Testis (tissue), 3 donors: Measurements from ENCODE around the gene G6PC1. TPM values are rescaled to one million over a fixed set of nuclear protein-coding genes. Genes with fewer than 3 reads are reported as not detected.
"Not testable (repeated sequence)": the region's sequence is repeated elsewhere in the genome, so short reads cannot be mapped to it uniquely, and the experiment has no call there.

Experiments
- DNase-seq: peaks from one replicate; pipeline ENCODE4 v3.0.0-alpha.2; 2019
- H3K27ac ChIP-seq, 2 donors: fragments of 200-600 bp; sonication (generic); one replicate each; pipeline ENCODE4 v1.5.1; 2019
- H3K27me3 ChIP-seq: fragments of 200-600 bp; sonication (generic); one replicate; pipeline ENCODE4 v1.5.1; 2019
- H3K36me3 ChIP-seq: fragments of 200-600 bp; sonication (generic); one replicate; pipeline ENCODE4 v1.5.1; 2017; ENCODE audit warnings: low read depth; ENCODE audit errors: missing control alignments
- H3K4me1 ChIP-seq: fragments of 200-600 bp; sonication (generic); one replicate; pipeline ENCODE4 v1.5.1; 2019
- H3K4me3 ChIP-seq, 2 donors: fragments of 200-600 bp; sonication (generic); one replicate each; pipeline ENCODE4 v1.5.1; 2017 to 2019
- H3K9me3 ChIP-seq: fragments of 200-600 bp; sonication (generic); one replicate; pipeline ENCODE4 v1.5.1; 2017
- CTCF ChIP-seq, 3 experiments: fragments of 450-650 bp in 2 of 3; fragments of 200-600 bp in 1 of 3; sonication (generic) in 1 of 3; IDR thresholded peaks; one replicate each; pipeline ENCODE4 v1.5.1; 2016 to 2019; ENCODE audit warnings: antibody characterized with exemption in 3 of 3, mild to moderate bottlenecking in 2 of 3, moderate library complexity in 1 of 3
- POLR2A ChIP-seq: fragments of 450-650 bp; IDR thresholded peaks from one replicate; pipeline ENCODE4 v1.6.1; 2017; ENCODE audit warnings: antibody characterized with exemption, mild to moderate bottlenecking, moderate library complexity
- WGBS, 2 donors: methylation state at CpG; one replicate each; pipeline ENCODE4 v1.1.5; 2018; 5-methylcytosine and 5-hydroxymethylcytosine counted together
- intact Hi-C: fragments of 100-400 bp; cut with DNase I; formaldehyde crosslinking; loops from one replicate; pipeline ENCODE4 v1.15.1; 2023; ENCODE audit warnings: low total_unique reads
- polyA plus RNA-seq: library from polyadenylated mRNA; stranded (reverse); fragments of 350-450 nt; fragmentation: Illumina TruSeq; extraction: RNeasy Lipid Tissue Mini Kit (QIAGEN cat#74804); gene quantifications from one replicate; pipeline ENCODE4 v1.2.3, GENCODE V29; 2014; ENCODE audit warnings: low read depth, low replicate concordance; ENCODE audit not compliant: insufficient read depth
- total RNA-seq, 2 donors: library from RNA; depleted of rRNA; stranded (reverse); fragments of >200 nt; gene quantifications; one replicate each; pipeline ENCODE4 v1.2.3, GENCODE V29; 2016

Gene G6PC1
- total and polyA plus RNA-seq, 3 donors from 2014 or later, result 0.06 to 0.26 TPM; not detected in 1

- 60 to 100% methylated on average over 1 of the region's 1 CpG for WGBS, 2 donors
- intact Hi-C loops, result no loop called here
- H3K27ac ChIP-seq, result no peak overlapping the region
- H3K9me3 ChIP-seq, result no peaks in the 10 kb centered on the region
- no peak for TF ChIP-seq CTCF (IDR thresholded peaks at IDR 0.05)
- no peak for TF ChIP-seq POLR2A
- no peak for DNase-seq
- no peaks in the 10 kb centered on the region for H3K4me1 ChIP-seq
- H3K27me3 ChIP-seq, result no peaks in the 10 kb centered on the region
- H3K36me3 ChIP-seq, result no peaks in the 10 kb centered on the region
- no peak overlapping the region for H3K4me3 ChIP-seq
These were observed 43.2 kb upstream of the G6PC1 start for GRCh38 chr17:42857389-42857788.

- Histone ChIP-seq H3K4me3 (no peak overlapping the region), H3K27ac (no peak overlapping the region), H3K4me1 (no peaks in the 10 kb centered on the region), H3K27me3 (no peaks in the 10 kb centered on the region), H3K36me3 (no peaks in the 10 kb centered on the region), H3K9me3 (no peaks in the 10 kb centered on the region)
- WGBS, 2 donors, result 75 to 77% methylated on average over 7 of the region's 7 CpGs
- no peak for TF ChIP-seq POLR2A
- TF ChIP-seq CTCF (IDR thresholded peaks at IDR 0.05), result no peak
- intact Hi-C loops, result no loop called here
- DNase-seq, result no peak
These were observed 34.9 kb upstream of the G6PC1 start for GRCh38 chr17:42865638-42866094.

GRCh38 chr17:42866216-42866615 is 34.4 kb upstream of the G6PC1 start:
- Histone ChIP-seq H3K27ac (no peak overlapping the region), H3K4me1 (no peaks in the 10 kb centered on the region), H3K36me3 (no peaks in the 10 kb centered on the region), H3K4me3 (no peak overlapping the region), H3K9me3 (no peaks in the 10 kb centered on the region), H3K27me3 (no peaks in the 10 kb centered on the region)
- intact Hi-C loops, result no loop called here
- no peak for DNase-seq
- WGBS, 2 donors, result 85 to 94% methylated on average over 4 of the region's 4 CpGs
- TF ChIP-seq POLR2A, result no peak
- no peak for TF ChIP-seq CTCF (IDR thresholded peaks at IDR 0.05)

GRCh38 chr17:42866631-42867575 is 33.7 kb upstream of the G6PC1 start:
- intact Hi-C loops, result no loop called here
- WGBS, 2 donors, result 60 to 72% methylated on average over 8 to 11 of the region's 12 CpGs

GRCh38 chr17:42867694-42868261 is 32.8 kb upstream of the G6PC1 start:
- DNase-seq, H3K36me3 ChIP-seq, intact Hi-C loops, H3K4me1 ChIP-seq, H3K27ac ChIP-seq, H3K9me3 ChIP-seq, H3K27me3 ChIP-seq, H3K4me3 ChIP-seq: not testable (repeated sequence)
- WGBS, 2 donors, result 92% methylated on average over 19 of the region's 21 CpGs; no CpG with 5 or more reads in 1 of the 2 donors

More at GRCh38 chr17:42866631-42867575, 33.7 kb upstream of the G6PC1 start:
- Histone ChIP-seq H3K27ac (no peak overlapping the region), H3K4me3 (no peak overlapping the region), H3K36me3 (no peaks in the 10 kb centered on the region), H3K9me3 (no peaks in the 10 kb centered on the region), H3K4me1 (no peaks in the 10 kb centered on the region), H3K27me3 (no peaks in the 10 kb centered on the region)
- no peak for DNase-seq
- TF ChIP-seq POLR2A (no peak), CTCF (IDR thresholded peaks at IDR 0.05) (no peak)
